ENCODE results near the gene IQCF5. TPM values are rescaled to one million over a fixed set of nuclear protein-coding genes. Genes with fewer than 3 reads are reported as not detected.
"Not testable (repeated sequence)": the region's sequence is repeated elsewhere in the genome, so short reads cannot be mapped to it uniquely, and the experiment has no call there.

The IQCF5 gene
- polyA plus RNA-seq, 2 donors, result not detected

- no peaks in the 10 kb centered on the region for H3K36me3 ChIP-seq (ENCODE audit: control insufficient read depth in 2 of 2, insufficient read depth in 2 of 2, low read length in 1 of 2)
- no peak overlapping the region for H3K27ac ChIP-seq (ENCODE audit: low read depth in 2 of 2, low read length in 1 of 2)
- WGBS, 2 donors, result 79 to 84% methylated on average over 10 of the region's 10 CpGs
- H3K27me3 ChIP-seq (ENCODE audit: control insufficient read depth in 1 of 2, insufficient read depth in 2 of 2, low read length in 2 of 2), result no peaks in the 10 kb centered on the region
- no peaks in the 10 kb centered on the region for H3K4me1 ChIP-seq (ENCODE audit: control insufficient read depth in 2 of 2, insufficient read depth in 2 of 2, low read length in 1 of 2)
- no peaks in the 10 kb centered on the region for H3K9me3 ChIP-seq (ENCODE audit: control insufficient read depth in 2 of 2, insufficient read depth in 1 of 2, low read depth in 1 of 2, low read length in 1 of 2)
- no peak overlapping the region for H3K4me3 ChIP-seq (ENCODE audit: low read depth in 1 of 2, low read length in 2 of 2)
These were observed 1.5 kb downstream of the IQCF5 start for GRCh38 chr3:51873876-51874275.

DNA sequence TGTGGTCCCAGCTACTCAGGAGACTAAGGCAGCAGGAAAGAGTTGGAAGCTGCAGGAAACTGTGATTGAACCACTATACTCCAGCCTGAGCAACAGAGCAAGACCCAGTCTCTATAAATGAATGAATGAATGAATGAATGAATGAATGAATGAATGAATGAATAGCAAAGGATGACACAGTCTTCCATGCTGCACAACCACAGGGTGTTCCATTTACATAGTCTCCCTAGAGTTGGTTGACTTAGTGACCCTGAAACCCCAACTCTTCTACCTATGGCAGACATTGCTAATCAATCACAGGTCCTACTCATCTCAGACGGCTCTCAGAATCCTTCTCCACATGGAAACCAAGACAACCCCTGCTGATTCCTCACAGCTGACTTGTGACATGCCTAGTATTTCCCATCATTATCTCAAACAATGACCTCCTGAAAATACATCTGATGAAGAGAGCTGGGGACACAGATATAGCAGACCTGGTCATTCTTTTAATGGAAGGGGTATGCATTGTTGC is 2.1 kb downstream of the IQCF5 start:
- Histone ChIP-seq H3K4me3 (ENCODE audit: low read depth in 1 of 2, low read length in 2 of 2) (no peak overlapping the region), H3K9me3 (ENCODE audit: control insufficient read depth in 2 of 2, insufficient read depth in 1 of 2, low read depth in 1 of 2, low read length in 1 of 2) (no peaks in the 10 kb centered on the region), H3K4me1 (ENCODE audit: control insufficient read depth in 2 of 2, insufficient read depth in 2 of 2, low read length in 1 of 2) (no peaks in the 10 kb centered on the region), H3K36me3 (ENCODE audit: control insufficient read depth in 2 of 2, insufficient read depth in 2 of 2, low read length in 1 of 2) (no peaks in the 10 kb centered on the region), H3K27me3 (ENCODE audit: control insufficient read depth in 1 of 2, insufficient read depth in 2 of 2, low read length in 2 of 2) (no peaks in the 10 kb centered on the region), H3K27ac (ENCODE audit: low read depth in 2 of 2, low read length in 1 of 2) (no peak overlapping the region)
- 47 to 59% methylated on average over 1 of the region's 1 CpG for WGBS, 2 donors

DNA sequence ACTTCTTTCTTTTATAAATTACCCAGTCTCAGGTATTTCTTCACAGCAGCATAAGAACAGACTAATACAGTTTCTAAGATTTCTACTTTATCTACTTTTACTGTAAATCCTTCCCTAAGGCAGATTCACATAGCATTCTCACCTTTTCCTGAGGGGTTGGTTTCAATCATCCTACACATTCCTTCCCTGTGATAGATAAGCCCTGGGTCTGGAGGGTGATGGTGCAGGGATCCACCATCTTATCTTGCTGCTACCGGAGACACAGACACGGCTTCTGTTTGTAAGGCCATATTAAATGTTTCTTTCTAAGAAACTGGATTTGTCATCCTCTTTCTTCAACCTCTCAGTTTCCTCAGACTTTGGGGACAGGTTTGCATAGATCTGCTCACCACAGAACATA is 6.1 kb downstream of the IQCF5 start:
- WGBS, 2 donors, result 41 to 44% methylated on average over 2 of the region's 2 CpGs
- Histone ChIP-seq H3K4me1 (ENCODE audit: control insufficient read depth in 2 of 2, insufficient read depth in 2 of 2, low read length in 1 of 2) (no peaks in the 10 kb centered on the region), H3K27me3 (ENCODE audit: control insufficient read depth in 1 of 2, insufficient read depth in 2 of 2, low read length in 2 of 2) (no peaks in the 10 kb centered on the region), H3K4me3 (ENCODE audit: low read depth in 1 of 2, low read length in 2 of 2) (no peak overlapping the region), H3K9me3 (ENCODE audit: control insufficient read depth in 2 of 2, insufficient read depth in 1 of 2, low read depth in 1 of 2, low read length in 1 of 2) (no peaks in the 10 kb centered on the region), H3K36me3 (ENCODE audit: control insufficient read depth in 2 of 2, insufficient read depth in 2 of 2, low read length in 1 of 2) (no peaks in the 10 kb centered on the region), H3K27ac (ENCODE audit: low read depth in 2 of 2, low read length in 1 of 2) (no peak overlapping the region)

DNA sequence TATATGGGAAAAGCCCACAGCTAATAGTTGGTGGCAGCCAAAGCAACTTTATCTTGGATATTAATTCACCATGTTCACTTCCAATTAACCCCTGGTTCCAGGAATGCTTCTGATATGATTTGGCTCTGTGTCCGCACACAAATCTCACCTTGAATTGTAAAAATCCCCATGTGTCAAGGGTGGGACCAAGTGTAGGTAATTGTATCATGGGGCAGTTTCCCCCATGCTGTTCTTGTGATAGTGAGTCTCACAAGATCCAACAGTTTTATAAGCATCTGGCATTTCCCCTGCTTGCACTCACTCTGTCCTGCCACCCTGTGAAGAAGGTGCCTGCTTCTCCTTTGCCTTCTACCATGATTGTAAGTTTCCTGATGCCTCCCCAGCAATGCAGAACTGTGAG is 6.5 kb downstream of the IQCF5 start:
- not testable (repeated sequence) for H3K27ac ChIP-seq (ENCODE audit: low read depth in 2 of 2, low read length in 1 of 2); H3K4me3 ChIP-seq (ENCODE audit: low read depth in 1 of 2, low read length in 2 of 2); H3K36me3 ChIP-seq (ENCODE audit: control insufficient read depth in 2 of 2, insufficient read depth in 2 of 2, low read length in 1 of 2); H3K27me3 ChIP-seq (ENCODE audit: control insufficient read depth in 1 of 2, insufficient read depth in 2 of 2, low read length in 2 of 2); H3K9me3 ChIP-seq (ENCODE audit: control insufficient read depth in 2 of 2, insufficient read depth in 1 of 2, low read depth in 1 of 2, low read length in 1 of 2); H3K4me1 ChIP-seq (ENCODE audit: control insufficient read depth in 2 of 2, insufficient read depth in 2 of 2, low read length in 1 of 2)
- WGBS, 2 donors, result 96 to 100% methylated on average over 1 of the region's 1 CpG

GRCh38 chr3:51862886-51863285 is 12.5 kb downstream of the IQCF5 start:
- Histone ChIP-seq H3K36me3 (ENCODE audit: control insufficient read depth in 2 of 2, insufficient read depth in 2 of 2, low read length in 1 of 2) (no peaks in the 10 kb centered on the region), H3K4me3 (ENCODE audit: low read depth in 1 of 2, low read length in 2 of 2) (no peak overlapping the region), H3K9me3 (ENCODE audit: control insufficient read depth in 2 of 2, insufficient read depth in 1 of 2, low read depth in 1 of 2, low read length in 1 of 2) (no peaks in the 10 kb centered on the region), H3K27ac (ENCODE audit: low read depth in 2 of 2, low read length in 1 of 2) (no peak overlapping the region), H3K4me1 (ENCODE audit: control insufficient read depth in 2 of 2, insufficient read depth in 2 of 2, low read length in 1 of 2) (peaks cover 0 to 3% of the 10 kb centered on the region in 2 donors), H3K27me3 (ENCODE audit: control insufficient read depth in 1 of 2, insufficient read depth in 2 of 2, low read length in 2 of 2) (no peaks in the 10 kb centered on the region)
- WGBS, 2 donors, result 79 to 84% methylated on average over 13 of the region's 13 CpGs

GRCh38 chr3:51860703-51861665 is 14.4 kb downstream of the IQCF5 start, which contains the start of gene IQCF2:
TSS of gene IQCF2 (plus strand) at chr3:51861615. CDS start at chr3:51861667, 52 bp downstream.
- Histone ChIP-seq H3K36me3 (ENCODE audit: control insufficient read depth in 2 of 2, insufficient read depth in 2 of 2, low read length in 1 of 2) (no peaks in the 10 kb centered on the region), H3K4me1 (ENCODE audit: control insufficient read depth in 2 of 2, insufficient read depth in 2 of 2, low read length in 1 of 2) (peaks cover 0 to 3% of the 10 kb centered on the region in 2 donors), H3K27me3 (ENCODE audit: control insufficient read depth in 1 of 2, insufficient read depth in 2 of 2, low read length in 2 of 2) (no peaks in the 10 kb centered on the region), H3K9me3 (ENCODE audit: control insufficient read depth in 2 of 2, insufficient read depth in 1 of 2, low read depth in 1 of 2, low read length in 1 of 2) (no peaks in the 10 kb centered on the region), H3K27ac (ENCODE audit: low read depth in 2 of 2, low read length in 1 of 2) (no peak within 1 kb of the TSS), H3K4me3 (ENCODE audit: low read depth in 1 of 2, low read length in 2 of 2) (no peak within 1 kb of the TSS)
- 75 to 77% methylated on average over 7 of the region's 7 CpGs for WGBS, 2 donors

DNA sequence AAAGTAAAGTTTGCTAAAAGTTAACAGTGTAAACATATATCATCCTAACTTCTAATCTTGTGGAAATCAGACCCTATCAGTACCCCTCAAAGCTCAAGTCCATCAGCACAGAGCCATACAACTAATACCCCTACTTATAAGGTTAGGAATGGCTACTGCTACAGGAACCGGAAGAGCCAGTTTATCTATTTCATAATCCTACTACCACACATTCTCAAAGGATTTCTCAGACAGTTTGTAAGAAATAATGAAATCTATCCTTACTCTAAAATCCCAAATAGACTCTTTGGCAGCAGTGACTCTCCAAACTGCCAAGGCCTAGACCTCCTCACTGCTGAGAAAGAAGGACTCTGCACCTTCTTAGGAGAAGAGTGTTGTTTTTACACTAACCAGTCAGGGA is 20.0 kb downstream of the IQCF5 start:
- WGBS, 2 donors, result 54 to 56% methylated on average over 1 of the region's 1 CpG
- not testable (repeated sequence) for H3K4me3 ChIP-seq (ENCODE audit: low read depth in 1 of 2, low read length in 2 of 2); H3K4me1 ChIP-seq (ENCODE audit: control insufficient read depth in 2 of 2, insufficient read depth in 2 of 2, low read length in 1 of 2); H3K27ac ChIP-seq (ENCODE audit: low read depth in 2 of 2, low read length in 1 of 2); H3K27me3 ChIP-seq (ENCODE audit: control insufficient read depth in 1 of 2, insufficient read depth in 2 of 2, low read length in 2 of 2); H3K36me3 ChIP-seq (ENCODE audit: control insufficient read depth in 2 of 2, insufficient read depth in 2 of 2, low read length in 1 of 2); H3K9me3 ChIP-seq (ENCODE audit: control insufficient read depth in 2 of 2, insufficient read depth in 1 of 2, low read depth in 1 of 2, low read length in 1 of 2)

- Histone ChIP-seq H3K4me1 (ENCODE audit: control insufficient read depth in 2 of 2, insufficient read depth in 2 of 2, low read length in 1 of 2) (no peaks in the 10 kb centered on the region), H3K4me3 (ENCODE audit: low read depth in 1 of 2, low read length in 2 of 2) (no peak overlapping the region), H3K9me3 (ENCODE audit: control insufficient read depth in 2 of 2, insufficient read depth in 1 of 2, low read depth in 1 of 2, low read length in 1 of 2) (peaks cover 0 to 9% of the 10 kb centered on the region in 2 donors), H3K27ac (ENCODE audit: low read depth in 2 of 2, low read length in 1 of 2) (no peak overlapping the region), H3K36me3 (ENCODE audit: control insufficient read depth in 2 of 2, insufficient read depth in 2 of 2, low read length in 1 of 2) (no peaks in the 10 kb centered on the region), H3K27me3 (ENCODE audit: control insufficient read depth in 1 of 2, insufficient read depth in 2 of 2, low read length in 2 of 2) (no peaks in the 10 kb centered on the region)
- WGBS, 2 donors, result 54 to 61% methylated on average over 7 of the region's 7 CpGs
These were observed 30.3 kb downstream of the IQCF5 start for GRCh38 chr3:51845129-51845528.

- WGBS, 2 donors, result 73 to 76% methylated on average over 5 of the region's 5 CpGs
- Histone ChIP-seq H3K4me1 (ENCODE audit: control insufficient read depth in 2 of 2, insufficient read depth in 2 of 2, low read length in 1 of 2) (no peaks in the 10 kb centered on the region), H3K36me3 (ENCODE audit: control insufficient read depth in 2 of 2, insufficient read depth in 2 of 2, low read length in 1 of 2) (no peaks in the 10 kb centered on the region), H3K27ac (ENCODE audit: low read depth in 2 of 2, low read length in 1 of 2) (no peak overlapping the region), H3K4me3 (ENCODE audit: low read depth in 1 of 2, low read length in 2 of 2) (no peak overlapping the region), H3K27me3 (ENCODE audit: control insufficient read depth in 1 of 2, insufficient read depth in 2 of 2, low read length in 2 of 2) (no peaks in the 10 kb centered on the region), H3K9me3 (ENCODE audit: control insufficient read depth in 2 of 2, insufficient read depth in 1 of 2, low read depth in 1 of 2, low read length in 1 of 2) (no peaks in the 10 kb centered on the region)
These were observed 38.8 kb downstream of the IQCF5 start for GRCh38 chr3:51836606-51837005.

Measured in esophagus (tissue), 2 donors.